B cell (primary cell): Measurements from ENCODE around the gene NAV2. TPM values are rescaled to one million over a fixed set of nuclear protein-coding genes. Genes with fewer than 3 reads are reported as not detected.

Experiments used
- ATAC-seq: fragments of 200-7000 bp; cut with Tn5 transposase; one replicate; pipeline ENCODE4 v1.10.0; 2021; ENCODE audit warnings: low read depth, mild to moderate bottlenecking, moderate number of reproducible peaks, moderate library complexity
- CTCF ChIA-PET: fragments of 350-600 bp; sonication (Branson Sonifier 250); formaldehyde crosslinking; loops from one replicate; lab custom pipeline; 2021; ENCODE audit warnings: antibody characterized with exemption, inconsistent platforms; lab: Charles Lee
- POLR2A ChIA-PET: fragments of 350-600 bp; sonication (Branson Sonifier 250); formaldehyde crosslinking; loops from one replicate; lab custom pipeline; 2021; ENCODE audit warnings: antibody characterized with exemption; lab: Charles Lee
- DNase-seq: peaks from one replicate; pipeline ENCODE4 v3.0.0; 2013
- H2AFZ ChIP-seq: 2 replicates; pipeline ENCODE4 v1.6.1; 2012; ENCODE audit warnings: mild to moderate bottlenecking, low read depth, low read length; ENCODE audit not compliant: insufficient read depth, poor library complexity, severe bottlenecking
- H3K27ac ChIP-seq, 2 donors: 1 replicate in 1 of 2; 2 replicates in 1 of 2; pipeline ENCODE4 v1.5.1; 2012 to 2013; ENCODE audit warnings: low read length in 2 of 2, mild to moderate bottlenecking in 2 of 2, moderate library complexity in 1 of 2
- H3K27me3 ChIP-seq, 4 experiments: fragments of 200-600 bp in 1 of 4; sonication (generic) in 1 of 4; replicated peaks in 1 of 4; 1 replicate in 2 of 4; 2 replicates in 2 of 4; pipeline versions ENCODE4 v1.6.1 to v1.7.0; 2013 to 2016; ENCODE audit warnings: low read length in 3 of 4, mild to moderate bottlenecking in 2 of 4, mixed read lengths in 1 of 4, moderate library complexity in 1 of 4; ENCODE audit not compliant: insufficient read depth in 4 of 4, control insufficient read depth in 3 of 4; ENCODE audit errors: control extremely low read depth in 1 of 4
- H3K36me3 ChIP-seq, 2 experiments: replicated peaks in 1 of 2; 1 replicate in 1 of 2; 2 replicates in 1 of 2; pipeline versions ENCODE4 v1.6.1 to v1.7.1; 2013; ENCODE audit warnings: low read length in 1 of 2; ENCODE audit not compliant: insufficient read depth in 2 of 2, control insufficient read depth in 1 of 2; ENCODE audit errors: control extremely low read depth in 1 of 2, extremely low read depth in 1 of 2
- H3K4me1 ChIP-seq, 2 donors: fragments of 200-600 bp in 1 of 2; sonication (generic) in 1 of 2; 1 replicate in 1 of 2; 2 replicates in 1 of 2; pipeline versions ENCODE4 v1.5.1 to v1.6.1; 2013 to 2017; ENCODE audit warnings: low read length in 2 of 2; ENCODE audit not compliant: control insufficient read depth in 2 of 2, insufficient read depth in 2 of 2
- H3K4me2 ChIP-seq: replicated peaks from 2 replicates; pipeline ENCODE3; 2012; ENCODE audit warnings: mild to moderate bottlenecking, low read depth, low read length; ENCODE audit not compliant: poor library complexity, severe bottlenecking
- H3K4me3 ChIP-seq, 5 experiments: fragments of 200-600 bp in 1 of 5; sonication (generic) in 1 of 5; 1 replicate in 3 of 5; 2 replicates in 2 of 5; pipeline versions ENCODE4 v1.5.1 to v1.7.0; 2011 to 2016; ENCODE audit warnings: low read length in 4 of 5, mild to moderate bottlenecking in 4 of 5, low read depth in 2 of 5, control low read depth in 1 of 5, moderate library complexity in 1 of 5; ENCODE audit not compliant: insufficient read depth in 1 of 5; ENCODE audit errors: control extremely low read depth in 1 of 5, extremely low read depth in 1 of 5
- H3K79me2 ChIP-seq: fragments of 200-600 bp; sonication (generic); one replicate; pipeline ENCODE4 v1.6.0; 2016; ENCODE audit warnings: low read length; ENCODE audit not compliant: control insufficient read depth, insufficient read depth
- H3K9ac ChIP-seq: fragments of 200-600 bp; sonication (generic); 2 replicates; pipeline ENCODE4 v1.6.1; 2017; ENCODE audit warnings: mild to moderate bottlenecking, low read length, moderate library complexity
- H3K9me3 ChIP-seq, 3 donors: one replicate each; pipeline versions ENCODE4 v1.6.1 to v1.7.1; 2013; ENCODE audit warnings: low read length in 2 of 3; ENCODE audit not compliant: control insufficient read depth in 2 of 3, insufficient read depth in 1 of 3; ENCODE audit errors: control extremely low read depth in 1 of 3
- H4K20me1 ChIP-seq: 2 replicates; pipeline ENCODE4 v1.6.0; 2012; ENCODE audit warnings: mild to moderate bottlenecking, low read length; ENCODE audit not compliant: insufficient read depth, control insufficient read depth, poor library complexity, severe bottlenecking
- H3K27ac Mint-ChIP-seq: one replicate; pipeline ENCODE4 v1.8.0; 2021; ENCODE audit warnings: mixed read lengths
- H3K27me3 Mint-ChIP-seq: one replicate; pipeline ENCODE4 v1.8.0; 2021; ENCODE audit warnings: mixed read lengths
- H3K4me1 Mint-ChIP-seq: one replicate; pipeline ENCODE4 v1.8.0; 2021; ENCODE audit warnings: mixed read lengths
- H3K4me3 Mint-ChIP-seq: one replicate; pipeline ENCODE4 v1.8.0; 2021; ENCODE audit warnings: mixed read lengths
- H3K9me3 Mint-ChIP-seq: one replicate; pipeline ENCODE4 v1.8.0; 2022; ENCODE audit warnings: mixed read lengths; ENCODE audit not compliant: insufficient read depth
- EZH2 ChIP-seq: IDR thresholded peaks from 2 replicates; pipeline ENCODE4 v1.6.1; 2012; ENCODE audit warnings: borderline replicate concordance, low read depth, mild to moderate bottlenecking, moderate library complexity, low read length; ENCODE audit not compliant: insufficient read depth, poor library complexity, severe bottlenecking
- WGBS: methylation state at CpG from one replicate; pipeline ENCODE4 v1.1.5; 2013; ENCODE audit warnings: missing lambda C conversion rate; ENCODE audit not compliant: insufficient coverage; 5-methylcytosine and 5-hydroxymethylcytosine counted together
- intact Hi-C: fragments of 100-400 bp; cut with micrococcal nuclease; formaldehyde crosslinking; loops from one replicate; pipeline ENCODE4 v1.10.0; 2022
- polyA plus RNA-seq: library from polyadenylated mRNA; depleted of rRNA; stranded (reverse); fragments of >200 nt; gene quantifications from 2 replicates; pipeline ENCODE4 v1.2.3, GENCODE V29; 2012
- total RNA-seq, 2 donors: library from RNA; stranded (reverse); fragments of 120-200 nt in 1 of 2; gene quantifications; 1 replicate in 1 of 2; 2 replicates in 1 of 2; pipeline versions ENCODE4 v1.2.3 to v1.2.4, GENCODE V29; 2013 to 2022
- TF ChIP-seq, protein P1 (sequence below): fragments of 200-600 bp; IDR thresholded peaks from one replicate; pipeline ENCODE4 v1.8.0; 2022; ENCODE audit warnings: antibody characterized with exemption, mild to moderate bottlenecking

Gene NAV2
- total and polyA plus RNA-seq, 2 donors (not counting 1 experiment from before 2014, with no cell fraction given): 0.82 to 22.2 TPM

DNA sequence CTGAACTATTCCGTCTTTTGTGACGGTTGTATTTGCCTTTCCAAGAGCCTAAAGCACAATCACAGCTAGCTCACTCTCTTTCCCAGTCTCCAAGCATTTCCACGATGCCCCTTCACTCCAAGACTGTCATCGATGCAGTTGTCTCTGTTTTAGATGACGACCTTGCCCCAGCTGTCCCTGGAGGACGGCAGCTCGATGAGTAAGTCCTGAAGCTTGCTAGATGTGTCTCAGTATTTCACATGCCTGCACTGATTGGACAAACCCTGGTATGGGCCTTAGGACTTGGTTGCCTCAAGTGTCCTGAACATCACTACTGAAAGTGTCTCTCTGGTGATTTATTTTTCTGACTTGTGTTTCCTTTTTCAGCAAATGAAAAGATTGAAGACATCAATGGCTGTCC is 129.9 kb downstream of the NAV2 start:
- Mint-ChIP-seq H3K4me1 (no peaks in the 10 kb centered on the region), H3K27ac (no peak overlapping the region), H3K4me3 (no peak overlapping the region), H3K27me3 (peaks cover 8% of the 10 kb centered on the region), H3K9me3 (no peaks in the 10 kb centered on the region)
- H3K27me3 ChIP-seq: no peaks in the 10 kb centered on the region
- TF ChIP-seq, protein P1, sequence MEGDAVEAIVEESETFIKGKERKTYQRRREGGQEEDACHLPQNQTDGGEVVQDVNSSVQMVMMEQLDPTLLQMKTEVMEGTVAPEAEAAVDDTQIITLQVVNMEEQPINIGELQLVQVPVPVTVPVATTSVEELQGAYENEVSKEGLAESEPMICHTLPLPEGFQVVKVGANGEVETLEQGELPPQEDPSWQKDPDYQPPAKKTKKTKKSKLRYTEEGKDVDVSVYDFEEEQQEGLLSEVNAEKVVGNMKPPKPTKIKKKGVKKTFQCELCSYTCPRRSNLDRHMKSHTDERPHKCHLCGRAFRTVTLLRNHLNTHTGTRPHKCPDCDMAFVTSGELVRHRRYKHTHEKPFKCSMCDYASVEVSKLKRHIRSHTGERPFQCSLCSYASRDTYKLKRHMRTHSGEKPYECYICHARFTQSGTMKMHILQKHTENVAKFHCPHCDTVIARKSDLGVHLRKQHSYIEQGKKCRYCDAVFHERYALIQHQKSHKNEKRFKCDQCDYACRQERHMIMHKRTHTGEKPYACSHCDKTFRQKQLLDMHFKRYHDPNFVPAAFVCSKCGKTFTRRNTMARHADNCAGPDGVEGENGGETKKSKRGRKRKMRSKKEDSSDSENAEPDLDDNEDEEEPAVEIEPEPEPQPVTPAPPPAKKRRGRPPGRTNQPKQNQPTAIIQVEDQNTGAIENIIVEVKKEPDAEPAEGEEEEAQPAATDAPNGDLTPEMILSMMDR: no peak
- no peak for TF ChIP-seq EZH2
- no peaks in the 10 kb centered on the region for H3K4me1 ChIP-seq
- no peak overlapping the region for H3K4me2 ChIP-seq
- no peaks in the 10 kb centered on the region for H3K79me2 ChIP-seq
- no peak overlapping the region for H3K4me3 ChIP-seq
- DNase-seq (no peak), ATAC-seq (no peak)
- no peak overlapping the region for H3K27ac ChIP-seq
- H3K36me3 ChIP-seq: no peaks in the 10 kb centered on the region
- POLR2A ChIA-PET: no interaction called here
- H2AFZ ChIP-seq: no peak overlapping the region
- no peaks in the 10 kb centered on the region for H4K20me1 ChIP-seq
- intact Hi-C loops: no loop called here
- no peaks in the 10 kb centered on the region for H3K9me3 ChIP-seq
- CTCF ChIA-PET: no interaction called here
- WGBS: 89% methylated on average over 7 of the region's 7 CpGs
- no peak overlapping the region for H3K9ac ChIP-seq

DNA sequence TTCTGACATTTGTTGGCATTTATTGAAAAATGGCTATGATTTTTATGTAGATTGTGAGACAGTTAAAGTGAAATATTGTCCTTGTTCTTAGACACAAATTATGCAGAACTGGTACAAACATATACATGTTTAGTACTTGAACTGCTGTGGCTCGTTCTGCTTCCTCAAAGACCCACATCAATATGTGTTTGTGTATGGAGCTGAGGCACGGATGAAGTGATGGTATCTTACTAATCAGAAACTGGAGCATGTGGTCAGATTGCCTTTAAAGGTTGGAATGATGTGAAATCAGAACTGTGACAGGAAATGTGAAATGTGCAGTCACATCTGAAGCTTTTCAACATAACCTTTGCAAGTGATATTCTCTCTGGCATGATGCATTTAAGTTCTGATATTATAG is 130.4 kb downstream of the NAV2 start:
- Histone ChIP-seq H3K27me3 (no peaks in the 10 kb centered on the region), H3K79me2 (no peaks in the 10 kb centered on the region), H3K9me3 (no peaks in the 10 kb centered on the region), H3K4me2 (no peak overlapping the region), H3K4me1 (no peaks in the 10 kb centered on the region), H3K9ac (no peak overlapping the region), H2AFZ (no peak overlapping the region), H3K4me3 (no peak overlapping the region), H4K20me1 (no peaks in the 10 kb centered on the region), H3K27ac (no peak overlapping the region), H3K36me3 (no peaks in the 10 kb centered on the region)
- ChIA-PET CTCF (no interaction called here), POLR2A (no interaction called here)
- Mint-ChIP-seq H3K27me3 (peaks cover 8% of the 10 kb centered on the region), H3K4me3 (no peak overlapping the region), H3K4me1 (no peaks in the 10 kb centered on the region), H3K9me3 (no peaks in the 10 kb centered on the region), H3K27ac (no peak overlapping the region)
- DNase-seq (no peak), ATAC-seq (no peak)
- intact Hi-C loops: no loop called here
- TF ChIP-seq, protein P1: no peak
- no peak for TF ChIP-seq EZH2
- WGBS: no CpG with 5 or more reads among the region's 2 CpGs
